Naive thymus-derived CD4-positive, alpha-beta T cell (primary cell): Measurements from ENCODE around the gene YWHAQ. TPM values are rescaled to one million over a fixed set of nuclear protein-coding genes. Genes with fewer than 3 reads are reported as not detected.

ENCODE experiments used
- ATAC-seq: fragments of 150-1000 bp; cut with Tn5 transposase; 2 replicates; pipeline ENCODE4 v1.10.0; 2021; ENCODE audit warnings: mild to moderate bottlenecking, moderate library complexity
- CTCF ChIA-PET: fragments of 350-600 bp; sonication (Branson Sonifier 250); formaldehyde crosslinking; loops from one replicate; lab custom pipeline; 2021; ENCODE audit warnings: antibody characterized with exemption; lab: Charles Lee
- POLR2A ChIA-PET: fragments of 350-600 bp; sonication (Branson Sonifier 250); formaldehyde crosslinking; loops from one replicate; lab custom pipeline; 2021; ENCODE audit warnings: antibody characterized with exemption, inconsistent platforms; lab: Charles Lee
- DNase-seq, 9 donors: peaks; one replicate each; pipeline versions ENCODE4 v3.0.0 to v3.0.0-alpha.2; 2020 to 2022; ENCODE audit warnings: mixed read lengths in 1 of 9
- H3K27ac ChIP-seq: one replicate; pipeline ENCODE4 v1.7.0; 2013; ENCODE audit warnings: mild to moderate bottlenecking, low read depth, low read length, moderate library complexity
- H3K27me3 ChIP-seq, 2 donors: one replicate each; pipeline ENCODE4 v1.7.0; 2013; ENCODE audit warnings: low read length in 2 of 2, mild to moderate bottlenecking in 2 of 2, moderate library complexity in 2 of 2; ENCODE audit not compliant: control insufficient read depth in 2 of 2, insufficient read depth in 2 of 2
- H3K36me3 ChIP-seq, 3 experiments: 1 replicate in 2 of 3; 2 replicates in 1 of 3; pipeline ENCODE4 v1.7.0; 2013; ENCODE audit warnings: low read length in 3 of 3, mild to moderate bottlenecking in 3 of 3, moderate library complexity in 1 of 3; ENCODE audit not compliant: insufficient read depth in 3 of 3, control insufficient read depth in 2 of 3
- H3K4me1 ChIP-seq, 2 donors: one replicate each; pipeline ENCODE4 v1.7.0; 2013; ENCODE audit warnings: low read length in 2 of 2, mild to moderate bottlenecking in 2 of 2, moderate library complexity in 1 of 2; ENCODE audit not compliant: control insufficient read depth in 2 of 2, insufficient read depth in 2 of 2
- H3K4me3 ChIP-seq: 2 replicates; pipeline ENCODE4 v1.7.0; 2013; ENCODE audit warnings: mild to moderate bottlenecking, low read length
- H3K9me3 ChIP-seq, 3 experiments: 1 replicate in 2 of 3; 2 replicates in 1 of 3; pipeline ENCODE4 v1.7.0; 2013; ENCODE audit warnings: low read length in 3 of 3; ENCODE audit not compliant: control insufficient read depth in 2 of 3
- H3K27ac Mint-ChIP-seq, 9 donors: one replicate each; pipeline ENCODE4 v1.8.0; 2020 to 2022; ENCODE audit warnings: mixed read lengths in 9 of 9, mild to moderate bottlenecking in 8 of 9, moderate library complexity in 5 of 9, inconsistent platforms in 2 of 9
- H3K27me3 Mint-ChIP-seq, 5 donors: one replicate each; pipeline ENCODE4 v1.8.0; 2021 to 2022; ENCODE audit warnings: mixed read lengths in 5 of 5, mild to moderate bottlenecking in 1 of 5
- H3K36me3 Mint-ChIP-seq, 5 donors: one replicate each; pipeline ENCODE4 v1.8.0; 2020 to 2022; ENCODE audit warnings: mixed read lengths in 5 of 5, mild to moderate bottlenecking in 3 of 5, inconsistent platforms in 1 of 5
- H3K4me1 Mint-ChIP-seq, 7 donors: one replicate each; pipeline ENCODE4 v1.8.0; 2020 to 2022; ENCODE audit warnings: mixed read lengths in 7 of 7, mild to moderate bottlenecking in 3 of 7, inconsistent platforms in 1 of 7
- H3K4me3 Mint-ChIP-seq, 10 donors: one replicate each; pipeline ENCODE4 v1.8.0; 2020 to 2022; ENCODE audit warnings: mild to moderate bottlenecking in 10 of 10, mixed read lengths in 10 of 10, moderate library complexity in 6 of 10, inconsistent platforms in 2 of 10
- H3K9me3 Mint-ChIP-seq, 11 donors: one replicate each; pipeline ENCODE4 v1.8.0; 2020 to 2022; ENCODE audit warnings: mixed read lengths in 11 of 11, mild to moderate bottlenecking in 4 of 11, inconsistent platforms in 1 of 11, moderate library complexity in 1 of 11
- intact Hi-C, 2 donors: fragments of 100-400 bp; cut with micrococcal nuclease; formaldehyde crosslinking; loops; one replicate each; pipeline ENCODE4 v1.15.1; 2023
- polyA plus RNA-seq, 2 donors: library from polyadenylated mRNA; unstranded; fragments of 300-500 nt; fragmentation: Illumina TruSeq; gene quantifications; one replicate each; pipeline ENCODE4 v1.2.3, GENCODE V29; 2021
- total RNA-seq, 6 experiments: library from RNA in 5 of 6; stranded (reverse) in 5 of 6; gene quantifications; 1 replicate in 5 of 6; 2 replicates in 1 of 6; pipeline ENCODE4 v1.2.3 and lab custom pipeline; 2021 to 2026

Gene YWHAQ
- total and polyA plus RNA-seq, 7 experiments from 2014 or later, result 67.3 to 189 (median 118) TPM

DNA sequence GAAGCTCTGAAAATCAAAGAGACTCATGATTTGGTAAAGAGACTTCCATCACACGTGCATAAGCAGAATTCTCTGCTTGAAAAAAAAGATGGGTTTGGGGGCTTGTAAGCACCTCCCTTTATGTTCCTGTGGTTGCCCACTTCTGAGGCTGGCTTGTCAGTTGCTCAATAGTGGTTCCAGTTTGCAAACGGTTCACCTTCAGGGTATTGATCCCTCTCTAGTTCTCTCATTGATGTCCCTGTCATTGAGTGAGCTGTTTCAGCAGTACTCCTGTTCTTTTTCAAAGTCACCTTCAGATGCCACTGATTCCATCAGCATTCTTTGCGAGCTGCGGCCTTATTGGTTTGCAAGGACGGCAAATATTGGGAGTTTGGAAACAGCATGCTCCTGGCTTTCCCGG lies 17.1 kb upstream of the YWHAQ start:
- peak overlapping the region in 1 of 9 donors; percentile 6 for H3K27ac Mint-ChIP-seq
- DNase-seq, result no peak
- CTCF ChIA-PET, result no interaction called here
- ATAC-seq, result no peak
- intact Hi-C loops, result no loop called here
- H3K4me3 Mint-ChIP-seq, result no peak overlapping the region
- Histone ChIP-seq H3K27me3 (no peaks in the 10 kb centered on the region), H3K27ac (no peak overlapping the region), H3K4me3 (no peak overlapping the region), H3K9me3 (no peaks in the 10 kb centered on the region), H3K36me3 (no peaks in the 10 kb centered on the region), H3K4me1 (peaks cover 0 to 3% of the 10 kb centered on the region in 2 donors)
- peaks cover 0 to 14% (median 0%) of the 10 kb centered on the region in 5 donors for H3K36me3 Mint-ChIP-seq
- peaks cover 0 to 12% (median 0%) of the 10 kb centered on the region in 11 donors for H3K9me3 Mint-ChIP-seq
- peaks cover 0 to 15% (median 0%) of the 10 kb centered on the region in 7 donors for H3K4me1 Mint-ChIP-seq
- POLR2A ChIA-PET, result interaction anchor here (0.7 kb wide), 1 partner anchor 12 kb away, joined by 3 read pairs; no protein-coding TSS in a partner anchor
- peaks cover 0 to 28% (median 0%) of the 10 kb centered on the region in 5 donors for H3K27me3 Mint-ChIP-seq

GRCh38 chr2:9646196-9647030 lies 15.6 kb upstream of the YWHAQ start:
- H3K4me1 Mint-ChIP-seq, result peaks cover 0 to 25% (median 3%) of the 10 kb centered on the region in 7 donors
- ATAC-seq (no peak), DNase-seq (no peak)
- Histone ChIP-seq H3K36me3 (no peaks in the 10 kb centered on the region), H3K27ac (no peak overlapping the region), H3K4me3 (no peak overlapping the region), H3K27me3 (no peaks in the 10 kb centered on the region), H3K4me1 (peaks cover 0 to 6% of the 10 kb centered on the region in 2 donors), H3K9me3 (no peaks in the 10 kb centered on the region)
- peaks cover 0 to 5% (median 0%) of the 10 kb centered on the region in 11 donors for H3K9me3 Mint-ChIP-seq
- no peak overlapping the region for H3K4me3 Mint-ChIP-seq
- no peak overlapping the region for H3K27ac Mint-ChIP-seq
- POLR2A ChIA-PET, result no interaction called here
- CTCF ChIA-PET, result no interaction called here
- intact Hi-C loops, result no loop called here
- peaks cover 0 to 20% (median 0%) of the 10 kb centered on the region in 5 donors for H3K27me3 Mint-ChIP-seq
- peaks cover 0 to 6% (median 0%) of the 10 kb centered on the region in 5 donors for H3K36me3 Mint-ChIP-seq

GRCh38 chr2:9644603-9645002 lies 13.8 kb upstream of the YWHAQ start:
- no peaks in the 10 kb centered on the region for H3K9me3 ChIP-seq
- H3K27me3 ChIP-seq, result no peaks in the 10 kb centered on the region
- ChIA-PET POLR2A (no interaction called here), CTCF (no interaction called here)
- intact Hi-C loops, result no loop called here
- no peaks in the 10 kb centered on the region for H3K9me3 Mint-ChIP-seq
- H3K36me3 Mint-ChIP-seq, result peaks cover 0 to 4% (median 0%) of the 10 kb centered on the region in 5 donors
- H3K27ac ChIP-seq, result no peak overlapping the region
- ATAC-seq, result no peak
- DNase-seq, result no peak
- no peaks in the 10 kb centered on the region for H3K36me3 ChIP-seq
- peaks cover 0 to 36% (median 9%) of the 10 kb centered on the region in 7 donors for H3K4me1 Mint-ChIP-seq
- peaks cover 0 to 17% (median 4%) of the 10 kb centered on the region in 5 donors for H3K27me3 Mint-ChIP-seq
- H3K4me1 ChIP-seq, result peaks cover 0 to 10% of the 10 kb centered on the region in 2 donors
- H3K4me3 Mint-ChIP-seq, result no peak overlapping the region
- no peak overlapping the region for H3K27ac Mint-ChIP-seq
- H3K4me3 ChIP-seq, result no peak overlapping the region

GRCh38 chr2:9644021-9644420 lies 13.2 kb upstream of the YWHAQ start:
- H3K36me3 Mint-ChIP-seq, result peaks cover 0 to 4% (median 0%) of the 10 kb centered on the region in 5 donors
- H3K4me1 ChIP-seq, result peaks cover 0 to 10% of the 10 kb centered on the region in 2 donors
- H3K27ac ChIP-seq, result no peak overlapping the region
- no peaks in the 10 kb centered on the region for H3K36me3 ChIP-seq
- intact Hi-C loops, result no loop called here
- DNase-seq (no peak), ATAC-seq (no peak)
- H3K27ac Mint-ChIP-seq, result no peak overlapping the region
- H3K27me3 Mint-ChIP-seq, result peaks cover 0 to 18% (median 4%) of the 10 kb centered on the region in 5 donors
- ChIA-PET POLR2A (no interaction called here), CTCF (no interaction called here)
- no peaks in the 10 kb centered on the region for H3K9me3 ChIP-seq
- no peak overlapping the region for H3K4me3 Mint-ChIP-seq
- H3K4me1 Mint-ChIP-seq, result peaks cover 0 to 30% (median 4%) of the 10 kb centered on the region in 7 donors
- no peak overlapping the region for H3K4me3 ChIP-seq
- no peaks in the 10 kb centered on the region for H3K27me3 ChIP-seq
- no peaks in the 10 kb centered on the region for H3K9me3 Mint-ChIP-seq

GRCh38 chr2:9641641-9642040 lies 10.8 kb upstream of the YWHAQ start:
- intact Hi-C loops, result loop anchor here in 1 of 2 donors (2.0 kb wide), 1 partner anchor 13 kb away; no protein-coding TSS in a partner anchor
- CTCF ChIA-PET, result no interaction called here
- Mint-ChIP-seq H3K4me1 (peaks cover 0 to 29% (median 3%) of the 10 kb centered on the region in 7 donors), H3K4me3 (peak overlapping the region in 2 of 10 donors; percentile 14 to 71), H3K9me3 (no peaks in the 10 kb centered on the region), H3K27me3 (peaks cover 0 to 15% (median 4%) of the 10 kb centered on the region in 5 donors), H3K27ac (peak overlapping the region in 1 of 9 donors; percentile 68), H3K36me3 (peaks cover 0 to 4% (median 0%) of the 10 kb centered on the region in 5 donors)
- no peaks in the 10 kb centered on the region for H3K9me3 ChIP-seq
- peak; percentile 43 for ATAC-seq
- peaks cover 0 to 7% of the 10 kb centered on the region in 2 donors for H3K4me1 ChIP-seq
- H3K27ac ChIP-seq, result no peak overlapping the region
- POLR2A ChIA-PET, result interaction anchor here (1.0 kb wide), 1 partner anchor 24 kb away, joined by 3 read pairs; no protein-coding TSS in a partner anchor
- H3K36me3 ChIP-seq, result no peaks in the 10 kb centered on the region
- no peaks in the 10 kb centered on the region for H3K27me3 ChIP-seq
- no peak for DNase-seq
- no peak overlapping the region for H3K4me3 ChIP-seq

DNA sequence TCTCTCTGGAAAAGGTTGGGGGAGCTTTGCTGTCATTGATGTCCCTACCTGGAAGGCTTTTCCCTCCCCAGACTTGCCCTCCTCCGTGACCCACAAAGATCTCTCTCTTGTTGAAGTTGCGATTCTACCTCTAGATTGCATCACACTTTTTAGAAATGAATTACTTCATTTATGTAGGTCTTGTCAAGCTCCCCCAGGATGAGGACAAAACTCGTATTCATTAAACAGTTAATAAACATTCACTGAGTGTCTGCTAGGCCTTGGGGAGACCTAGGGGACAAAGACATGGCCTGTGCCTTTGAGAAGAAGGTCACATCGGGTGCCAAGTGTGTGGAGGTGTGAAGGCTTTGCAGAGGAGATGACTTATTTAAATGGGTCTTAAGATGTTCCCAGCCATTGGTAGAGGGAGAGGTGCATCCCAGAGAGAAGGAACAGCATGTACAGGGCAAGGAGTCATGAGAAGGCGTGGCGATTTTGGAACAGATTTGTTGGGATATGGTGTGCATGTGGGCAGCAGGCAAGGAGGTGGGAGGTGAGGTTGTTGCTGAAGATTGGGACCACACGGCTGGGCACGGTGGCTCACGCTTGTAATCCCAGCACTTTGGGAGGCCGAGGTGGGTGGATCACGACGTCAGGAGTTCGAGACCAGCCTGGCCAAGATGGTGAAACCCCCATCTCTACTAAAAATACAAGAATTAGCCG lies 9.8 kb upstream of the YWHAQ start:
- POLR2A ChIA-PET, result no interaction called here
- peaks cover 0 to 4% (median 0%) of the 10 kb centered on the region in 5 donors for H3K36me3 Mint-ChIP-seq
- H3K27ac ChIP-seq, result no peak overlapping the region
- H3K36me3 ChIP-seq, result no peaks in the 10 kb centered on the region
- H3K9me3 Mint-ChIP-seq, result no peaks in the 10 kb centered on the region
- peak overlapping the region in 1 of 10 donors; percentile 4 for H3K4me3 Mint-ChIP-seq
- H3K9me3 ChIP-seq, result no peaks in the 10 kb centered on the region
- no peak for DNase-seq
- H3K4me1 Mint-ChIP-seq, result peaks cover 0 to 29% (median 3%) of the 10 kb centered on the region in 7 donors
- H3K27me3 ChIP-seq, result no peaks in the 10 kb centered on the region
- H3K27ac Mint-ChIP-seq, result peak overlapping the region in 1 of 9 donors; percentile 13
- CTCF ChIA-PET, result no interaction called here
- no peak for ATAC-seq
- intact Hi-C loops, result loop anchor here in 1 of 2 donors (2.0 kb wide), 1 partner anchor 14 kb away; no protein-coding TSS in a partner anchor
- peaks cover 0 to 13% (median 4%) of the 10 kb centered on the region in 5 donors for H3K27me3 Mint-ChIP-seq
- H3K4me1 ChIP-seq, result peaks cover 0 to 7% of the 10 kb centered on the region in 2 donors
- no peak overlapping the region for H3K4me3 ChIP-seq
